GM19240 (cell line): ENCODE results near the gene MANEA.
"Not testable (repeated sequence)": the region's sequence is repeated elsewhere in the genome, so short reads cannot be mapped to it uniquely, and the experiment has no call there.

Source experiments
- DNase-seq: peaks from one replicate; pipeline ENCODE4 v3.0.0; 2011; ENCODE audit warnings: low spot score; ENCODE audit not compliant: insufficient read length

Gene MANEA

GRCh38 chr6:95584226-95584625 lies 6.9 kb downstream of the MANEA start:
- not testable (repeated sequence) for DNase-seq

- no peak for DNase-seq
Measured at GRCh38 chr6:95587989-95588388, 10.7 kb downstream of the MANEA start.

GRCh38 chr6:95589067-95589466 lies 11.7 kb downstream of the MANEA start:
- no peak for DNase-seq

- no peak for DNase-seq
Measured at GRCh38 chr6:95589826-95590570, 12.7 kb downstream of the MANEA start.

GRCh38 chr6:95593025-95593424 lies 15.7 kb downstream of the MANEA start:
- DNase-seq: no peak

- DNase-seq: no peak
Measured at GRCh38 chr6:95596021-95596420, 18.7 kb downstream of the MANEA start.

- no peak for DNase-seq
Measured at GRCh38 chr6:95599706-95600105, 22.4 kb downstream of the MANEA start.

- DNase-seq: no peak
Measured at GRCh38 chr6:95601133-95601532, 23.8 kb downstream of the MANEA start.

GRCh38 chr6:95614094-95614493 lies 36.8 kb downstream of the MANEA start:
- no peak for DNase-seq

GRCh38 chr6:95629551-95629950 lies 52.2 kb downstream of the MANEA start:
- DNase-seq: no peak

- no peak for DNase-seq
Measured at GRCh38 chr6:95636552-95637431, 59.5 kb downstream of the MANEA start.

GRCh38 chr6:95648636-95649035 lies 71.3 kb downstream of the MANEA start:
- DNase-seq: no peak

- no peak for DNase-seq
Measured at GRCh38 chr6:95649451-95649850, 72.1 kb downstream of the MANEA start.

- DNase-seq: no peak
Measured at GRCh38 chr6:95654176-95654575, 76.8 kb downstream of the MANEA start.

GRCh38 chr6:95658886-95659285 lies 81.6 kb downstream of the MANEA start:
- no peak for DNase-seq
